Smooth muscle cell (in vitro differentiated cells): Measurements from ENCODE around the gene SPTB. TPM values are rescaled to one million over a fixed set of nuclear protein-coding genes. Genes with fewer than 3 reads are reported as not detected.

ENCODE experiments used
- DNase-seq: peaks from one replicate; lab custom pipeline; 2025; ENCODE audit not compliant: unreplicated experiment; lab: John Stamatoyannopoulos, UW
- H2AFZ ChIP-seq: fragments of 200-600 bp; sonication (generic); 2 replicates; pipeline ENCODE4 v1.6.0; 2016; ENCODE audit warnings: antibody characterized with exemption, low read depth, mild to moderate bottlenecking
- H3F3A ChIP-seq: fragments of 200-600 bp; sonication (generic); 2 replicates; pipeline ENCODE4 v1.6.0; 2017; ENCODE audit warnings: antibody characterized with exemption, low read depth
- H3K27ac ChIP-seq: fragments of 200-600 bp; sonication (generic); 2 replicates; pipeline ENCODE4 v1.5.1; 2016; ENCODE audit warnings: low read depth, mild to moderate bottlenecking
- H3K27me3 ChIP-seq: fragments of 200-600 bp; sonication (generic); 2 replicates; pipeline ENCODE4 v1.6.1; 2016; ENCODE audit warnings: low read depth, mild to moderate bottlenecking
- H3K36me3 ChIP-seq: fragments of 200-600 bp; sonication (generic); 2 replicates; pipeline ENCODE4 v1.5.1; 2016; ENCODE audit warnings: low read depth
- H3K4me1 ChIP-seq: fragments of 200-600 bp; sonication (generic); 2 replicates; pipeline ENCODE4 v1.5.1; 2016; ENCODE audit warnings: low read depth
- H3K4me2 ChIP-seq: fragments of 200-600 bp; sonication (generic); 2 replicates; pipeline ENCODE4 v1.6.0; 2016; ENCODE audit warnings: mild to moderate bottlenecking
- H3K4me3 ChIP-seq: fragments of 200-600 bp; sonication (generic); 2 replicates; pipeline ENCODE4 v1.5.1; 2016; ENCODE audit warnings: mild to moderate bottlenecking
- H3K79me2 ChIP-seq: fragments of 200-600 bp; sonication (generic); 2 replicates; pipeline ENCODE4 v1.6.0; 2016; ENCODE audit warnings: low read depth, mild to moderate bottlenecking
- H3K9ac ChIP-seq: fragments of 200-600 bp; sonication (generic); 2 replicates; pipeline ENCODE4 v1.6.0; 2016; ENCODE audit warnings: low read depth
- H3K9me3 ChIP-seq: fragments of 200-600 bp; sonication (generic); replicated peaks from 2 replicates; pipeline ENCODE4 v1.5.1; 2016; ENCODE audit warnings: low read depth
- H4K20me1 ChIP-seq: fragments of 200-600 bp; sonication (generic); 2 replicates; pipeline ENCODE4 v1.6.0; 2016; ENCODE audit warnings: low read depth
- WGBS: methylation state at CpG from one replicate; pipeline ENCODE4 v1.1.7; 2016; ENCODE audit warnings: low lambda C conversion rate; 5-methylcytosine and 5-hydroxymethylcytosine counted together
- polyA plus RNA-seq: library from polyadenylated mRNA; unstranded; fragments of >200 nt; fragmentation: Nextera tagmentation; extraction: Ambion mirVana; gene quantifications from 2 replicates; pipeline ENCODE4 v1.2.1, GENCODE V29; 2016
- total RNA-seq: library from RNA; depleted of rRNA; stranded (reverse); fragments of >200 nt; gene quantifications from 2 replicates; pipeline ENCODE4 v1.2.3, GENCODE V29; 2014
- TF ChIP-seq, protein P1 (sequence below): fragments of 200-600 bp; sonication (generic); IDR thresholded peaks from 2 replicates; pipeline ENCODE4 v1.5.1; 2017; ENCODE audit warnings: borderline replicate concordance, mild to moderate bottlenecking, antibody characterized with exemption; ENCODE audit not compliant: insufficient read depth, poor library complexity, severe bottlenecking

The SPTB gene
- total and polyA plus RNA-seq, 2 experiments from 2014 or later: 0.25 to 3.3 TPM

GRCh38 chr14:64736271-64737169 is 143.2 kb downstream of the SPTB start:
- Histone ChIP-seq H3K27me3 (no peaks in the 10 kb centered on the region), H3K79me2 (peaks cover 8% of the 10 kb centered on the region), H3F3A (no peaks in the 10 kb centered on the region), H3K4me1 (peaks cover 3% of the 10 kb centered on the region), H3K27ac (no peak overlapping the region), H3K4me3 (no peak overlapping the region), H3K9me3 (no peaks in the 10 kb centered on the region), H3K36me3 (no peaks in the 10 kb centered on the region), H3K4me2 (no peak overlapping the region), H3K9ac (no peak overlapping the region), H2AFZ (no peak overlapping the region), H4K20me1 (peaks cover 14% of the 10 kb centered on the region)
- DNase-seq: no peak
- WGBS: 90% methylated on average over 27 of the region's 28 CpGs
- TF ChIP-seq, protein P1, sequence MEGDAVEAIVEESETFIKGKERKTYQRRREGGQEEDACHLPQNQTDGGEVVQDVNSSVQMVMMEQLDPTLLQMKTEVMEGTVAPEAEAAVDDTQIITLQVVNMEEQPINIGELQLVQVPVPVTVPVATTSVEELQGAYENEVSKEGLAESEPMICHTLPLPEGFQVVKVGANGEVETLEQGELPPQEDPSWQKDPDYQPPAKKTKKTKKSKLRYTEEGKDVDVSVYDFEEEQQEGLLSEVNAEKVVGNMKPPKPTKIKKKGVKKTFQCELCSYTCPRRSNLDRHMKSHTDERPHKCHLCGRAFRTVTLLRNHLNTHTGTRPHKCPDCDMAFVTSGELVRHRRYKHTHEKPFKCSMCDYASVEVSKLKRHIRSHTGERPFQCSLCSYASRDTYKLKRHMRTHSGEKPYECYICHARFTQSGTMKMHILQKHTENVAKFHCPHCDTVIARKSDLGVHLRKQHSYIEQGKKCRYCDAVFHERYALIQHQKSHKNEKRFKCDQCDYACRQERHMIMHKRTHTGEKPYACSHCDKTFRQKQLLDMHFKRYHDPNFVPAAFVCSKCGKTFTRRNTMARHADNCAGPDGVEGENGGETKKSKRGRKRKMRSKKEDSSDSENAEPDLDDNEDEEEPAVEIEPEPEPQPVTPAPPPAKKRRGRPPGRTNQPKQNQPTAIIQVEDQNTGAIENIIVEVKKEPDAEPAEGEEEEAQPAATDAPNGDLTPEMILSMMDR: no peak

DNA sequence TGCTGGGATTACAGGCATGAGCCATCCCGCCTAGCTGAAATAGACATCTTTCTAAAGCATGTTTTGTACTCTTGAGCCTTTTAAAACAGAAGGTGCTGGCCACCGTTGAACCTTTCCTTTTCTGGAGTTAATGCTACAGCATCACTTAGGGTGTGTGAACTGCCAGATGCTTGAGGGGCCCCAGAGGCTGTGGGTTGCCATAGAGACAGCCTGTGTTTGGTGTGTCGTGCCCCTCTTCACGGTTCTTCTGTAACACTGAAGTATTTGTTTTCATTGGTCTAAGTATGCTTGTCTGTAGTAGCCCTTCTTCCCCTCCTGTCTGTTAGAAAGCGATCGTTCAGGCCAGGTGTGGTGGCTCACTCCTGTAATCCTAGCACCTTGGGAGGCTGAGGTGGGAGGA is 144.7 kb downstream of the SPTB start:
- H3K27ac ChIP-seq: no peak overlapping the region
- no peak for DNase-seq

DNA sequence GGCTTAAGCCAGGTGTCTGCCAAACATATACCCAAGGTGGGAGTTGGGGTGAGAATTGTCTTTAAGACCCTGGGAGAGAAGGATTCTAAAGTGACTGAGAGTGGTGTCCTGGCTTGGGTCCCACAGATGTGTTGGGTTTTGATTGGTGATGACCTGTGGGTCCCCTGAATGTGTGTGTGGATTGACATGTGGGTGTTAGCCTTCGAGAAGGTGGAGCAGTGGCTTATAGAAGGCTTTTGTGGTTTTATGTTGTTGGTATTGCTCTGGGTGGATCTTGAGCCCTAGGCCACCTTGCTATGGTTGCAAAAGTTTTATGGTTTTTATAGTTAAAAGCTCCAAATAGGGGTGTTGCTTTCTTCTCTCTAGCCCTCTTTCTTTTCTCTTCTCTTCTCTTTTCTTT is 145.8 kb downstream of the SPTB start:
- no peaks in the 10 kb centered on the region for H3K9me3 ChIP-seq
- no peak for DNase-seq

More for the DNA sequence above, 144.7 kb downstream of the SPTB start:
- Histone ChIP-seq H3F3A (no peaks in the 10 kb centered on the region), H3K4me1 (peaks cover 3% of the 10 kb centered on the region), H3K27me3 (no peaks in the 10 kb centered on the region), H3K79me2 (peaks cover 8% of the 10 kb centered on the region), H4K20me1 (peaks cover 14% of the 10 kb centered on the region), H2AFZ (no peak overlapping the region), H3K9ac (no peak overlapping the region), H3K9me3 (no peaks in the 10 kb centered on the region), H3K36me3 (no peaks in the 10 kb centered on the region), H3K4me2 (no peak overlapping the region), H3K4me3 (no peak overlapping the region)
- 89% methylated on average over 6 of the region's 6 CpGs for WGBS
- TF ChIP-seq, protein P1: no peak

More for the DNA sequence above, 145.8 kb downstream of the SPTB start:
- no peaks in the 10 kb centered on the region for H3K27me3 ChIP-seq
- no peak overlapping the region for H3K4me2 ChIP-seq
- H2AFZ ChIP-seq: no peak overlapping the region
- no peak overlapping the region for H3K27ac ChIP-seq
- TF ChIP-seq, protein P1: no peak
- no peak overlapping the region for H3K4me3 ChIP-seq
- H3K9ac ChIP-seq: no peak overlapping the region
- peaks cover 10% of the 10 kb centered on the region for H3K79me2 ChIP-seq
- H4K20me1 ChIP-seq: peaks cover 14% of the 10 kb centered on the region
- H3K36me3 ChIP-seq: no peaks in the 10 kb centered on the region
- WGBS: 88% methylated on average over 1 of the region's 1 CpG
- H3K4me1 ChIP-seq: peaks cover 3% of the 10 kb centered on the region
- H3F3A ChIP-seq: no peaks in the 10 kb centered on the region
